HFF-Myc (cell line): ENCODE data around the gene CAPN2.

Source experiments
- DNase-seq: peaks from one replicate; pipeline ENCODE4 v3.0.0-alpha.2; 2011; ENCODE audit warnings: low read depth; ENCODE audit errors: extremely low read depth
- H3K4me3 ChIP-seq: replicated peaks from 2 replicates; pipeline ENCODE4 v1.5.1; 2011; ENCODE audit warnings: low read depth, mild to moderate bottlenecking, control low read depth, low read length
- TF ChIP-seq, protein P1 (sequence below): IDR thresholded peaks from 2 replicates; pipeline ENCODE4 v1.5.1; 2012; ENCODE audit warnings: mild to moderate bottlenecking, low read depth, low read length, control low read depth; ENCODE audit errors: missing control alignments

The CAPN2 gene

GRCh38 chr1:223712194-223712849, at the start of gene CAPN2:
Gene CAPN2, plus strand, starts transcription at chr1:223712539. Its CDS starts 102 bp downstream, at chr1:223712641.
- DNase-seq, result no peak
- TF ChIP-seq, protein P1, sequence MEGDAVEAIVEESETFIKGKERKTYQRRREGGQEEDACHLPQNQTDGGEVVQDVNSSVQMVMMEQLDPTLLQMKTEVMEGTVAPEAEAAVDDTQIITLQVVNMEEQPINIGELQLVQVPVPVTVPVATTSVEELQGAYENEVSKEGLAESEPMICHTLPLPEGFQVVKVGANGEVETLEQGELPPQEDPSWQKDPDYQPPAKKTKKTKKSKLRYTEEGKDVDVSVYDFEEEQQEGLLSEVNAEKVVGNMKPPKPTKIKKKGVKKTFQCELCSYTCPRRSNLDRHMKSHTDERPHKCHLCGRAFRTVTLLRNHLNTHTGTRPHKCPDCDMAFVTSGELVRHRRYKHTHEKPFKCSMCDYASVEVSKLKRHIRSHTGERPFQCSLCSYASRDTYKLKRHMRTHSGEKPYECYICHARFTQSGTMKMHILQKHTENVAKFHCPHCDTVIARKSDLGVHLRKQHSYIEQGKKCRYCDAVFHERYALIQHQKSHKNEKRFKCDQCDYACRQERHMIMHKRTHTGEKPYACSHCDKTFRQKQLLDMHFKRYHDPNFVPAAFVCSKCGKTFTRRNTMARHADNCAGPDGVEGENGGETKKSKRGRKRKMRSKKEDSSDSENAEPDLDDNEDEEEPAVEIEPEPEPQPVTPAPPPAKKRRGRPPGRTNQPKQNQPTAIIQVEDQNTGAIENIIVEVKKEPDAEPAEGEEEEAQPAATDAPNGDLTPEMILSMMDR, result peak; percentile 43
- H3K4me3 ChIP-seq, result peak within 1 kb of the TSS; percentile 81

- TF ChIP-seq, protein P1, result no peak
- no peak overlapping the region for H3K4me3 ChIP-seq
- DNase-seq, result no peak
Measured at GRCh38 chr1:223662943-223663342, 49.4 kb upstream of the CAPN2 start.

DNA sequence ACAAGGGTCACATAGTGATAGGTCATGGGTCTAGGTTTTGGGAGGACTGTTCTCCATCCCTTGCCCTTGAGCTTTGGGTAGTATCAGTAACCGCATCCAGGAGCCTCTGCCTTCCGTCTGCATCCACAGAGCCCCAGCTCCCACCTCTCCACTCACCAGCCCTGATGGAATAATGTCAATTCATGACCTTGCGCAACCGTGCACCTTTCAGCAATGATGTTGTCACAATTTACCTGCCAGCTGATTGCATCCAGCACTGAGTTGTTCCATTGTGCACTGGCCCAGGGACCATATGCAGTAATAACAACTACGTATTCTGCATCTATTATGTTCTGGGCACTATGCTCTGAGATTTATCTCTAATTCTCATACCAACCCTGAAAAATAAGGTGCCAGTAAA, 48.2 kb upstream of the CAPN2 start:
- TF ChIP-seq, protein P1, result no peak
- DNase-seq, result no peak
- no peak overlapping the region for H3K4me3 ChIP-seq

- no peak for DNase-seq
- TF ChIP-seq, protein P1, result no peak
- no peak within 1 kb of the TSS for H3K4me3 ChIP-seq
Measured at GRCh38 chr1:223665592-223666312, 46.6 kb upstream of the CAPN2 start, which contains the start of gene CAPN8. Gene CAPN8, minus strand, starts transcription at chr1:223665701. Its CDS starts 55 bp downstream, at chr1:223665646.

DNA sequence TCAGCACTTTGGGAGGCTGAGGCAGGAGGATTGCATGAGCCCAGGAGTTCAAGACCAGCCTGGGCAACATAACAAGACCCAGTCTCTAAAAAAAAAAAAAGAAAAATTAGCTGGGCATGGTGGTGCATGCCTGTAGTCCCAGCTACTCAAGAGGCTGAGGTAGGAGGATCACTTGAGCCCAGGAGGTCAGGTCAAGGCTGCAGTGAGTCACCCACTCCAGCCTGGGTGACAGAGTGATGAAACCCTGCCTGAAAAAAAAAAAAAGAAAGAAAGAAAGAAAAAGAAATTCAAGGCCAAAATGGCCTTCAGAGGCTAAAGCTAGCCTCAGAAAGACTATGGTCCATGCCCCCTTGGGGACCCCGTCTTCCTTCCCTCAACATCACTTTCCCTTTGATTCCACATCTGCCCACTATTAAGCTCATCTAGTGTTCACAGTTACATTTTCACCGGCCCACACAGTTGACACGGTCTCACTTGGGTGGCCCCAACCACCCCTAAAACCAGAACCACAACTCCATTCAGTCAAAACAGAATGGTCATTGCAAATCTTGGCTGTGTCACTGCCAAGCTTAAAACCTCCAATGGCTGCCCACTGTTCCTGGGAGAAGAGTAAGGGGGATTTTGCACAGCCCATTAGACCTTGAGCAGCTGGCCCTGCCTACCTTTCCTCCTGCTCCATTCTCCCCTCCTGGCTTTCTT, 44.7 kb upstream of the CAPN2 start:
- no peak for DNase-seq
- TF ChIP-seq, protein P1, result no peak
- no peak overlapping the region for H3K4me3 ChIP-seq

GRCh38 chr1:223669003-223669795, 43.1 kb upstream of the CAPN2 start:
- H3K4me3 ChIP-seq, result no peak overlapping the region
- TF ChIP-seq, protein P1, result no peak
- DNase-seq, result no peak
